ENCODE data around the gene DRG2.

Gene DRG2

GRCh38 chr17:18141210-18141803 lies 53.6 kb downstream of the DRG2 start:
- Histone ChIP-seq H4K20me1 (ENCODE audit: insufficient read depth, low read length) (0 out of 2 replicates have a peak, but pooled peaks cover 4% of the 10 kb centered on the region), H3K4me3 (ENCODE audit: low read depth in 1 of 2, low read length in 2 of 2) (no peak overlapping the region), H3K27ac (ENCODE audit: low read length) (no peak overlapping the region), H3K79me2 (ENCODE audit: insufficient read depth, low read length) (no peaks in the 10 kb centered on the region), H2AFZ (ENCODE audit: low read depth, low read length) (no peak overlapping the region), H3K9ac (ENCODE audit: low read depth, low read length) (no peak overlapping the region), H3K4me2 (ENCODE audit: insufficient read depth, low read length) (no peak overlapping the region), H3K36me3 (ENCODE audit: insufficient read depth, low read length) (no peaks in the 10 kb centered on the region), H3K27me3 (ENCODE audit: insufficient read depth, low read length, poor library complexity) (no peaks in the 10 kb centered on the region), H3K9me3 (ENCODE audit: insufficient read depth, low read length, severe bottlenecking) (no peaks in the 10 kb centered on the region), H3K4me1 (ENCODE audit: insufficient read depth, low read length) (no peaks in the 10 kb centered on the region)
- ATAC-seq (ENCODE audit: insufficient read depth, low read depth) = peak; percentile 68; the same call in 2 of the 3 replicates
- peak; percentile 20 for DNase-seq
- TF ChIP-seq EZH2 (IDR thresholded peaks at IDR 0.05; ENCODE audit: borderline replicate concordance, low read depth, low read length, severe bottlenecking) (no peak), CTCF (IDR thresholded peaks at IDR 0.05; ENCODE audit: borderline replicate concordance, extremely low read depth, low read length, poor library complexity, severe bottlenecking) (peak; percentile 71)

GRCh38 chr17:18142417-18142816 lies 54.7 kb downstream of the DRG2 start:
- no peaks in the 10 kb centered on the region for H3K36me3 ChIP-seq (ENCODE audit: insufficient read depth, low read length)
- H3K27ac ChIP-seq (ENCODE audit: low read length) = no peak overlapping the region
- H2AFZ ChIP-seq (ENCODE audit: low read depth, low read length) = no peak overlapping the region
- DNase-seq = no peak
- no peak overlapping the region for H3K4me2 ChIP-seq (ENCODE audit: insufficient read depth, low read length)
- 0 out of 2 replicates have a peak, but pooled peaks cover 4% of the 10 kb centered on the region for H4K20me1 ChIP-seq (ENCODE audit: insufficient read depth, low read length)
- ATAC-seq (ENCODE audit: insufficient read depth, low read depth) = no peak
- no peaks in the 10 kb centered on the region for H3K79me2 ChIP-seq (ENCODE audit: insufficient read depth, low read length)
- TF ChIP-seq CTCF (IDR thresholded peaks at IDR 0.05; ENCODE audit: borderline replicate concordance, extremely low read depth, low read length, poor library complexity, severe bottlenecking) (no peak), EZH2 (IDR thresholded peaks at IDR 0.05; ENCODE audit: borderline replicate concordance, low read depth, low read length, severe bottlenecking) (no peak)
- no peak overlapping the region for H3K4me3 ChIP-seq (ENCODE audit: low read depth in 1 of 2, low read length in 2 of 2)
- no peaks in the 10 kb centered on the region for H3K9me3 ChIP-seq (ENCODE audit: insufficient read depth, low read length, severe bottlenecking)
- H3K27me3 ChIP-seq (ENCODE audit: insufficient read depth, low read length, poor library complexity) = no peaks in the 10 kb centered on the region
- no peaks in the 10 kb centered on the region for H3K4me1 ChIP-seq (ENCODE audit: insufficient read depth, low read length)
- H3K9ac ChIP-seq (ENCODE audit: low read depth, low read length) = no peak overlapping the region

- DNase-seq = no peak
- TF ChIP-seq EZH2 (IDR thresholded peaks at IDR 0.05; ENCODE audit: borderline replicate concordance, low read depth, low read length, severe bottlenecking) = no peak
- peak; percentile 57 for TF ChIP-seq CTCF (IDR thresholded peaks at IDR 0.05; ENCODE audit: borderline replicate concordance, extremely low read depth, low read length, poor library complexity, severe bottlenecking)
- H3K4me3 ChIP-seq (ENCODE audit: low read depth in 1 of 2, low read length in 2 of 2) = no peak overlapping the region
These were observed 55.5 kb downstream of the DRG2 start for GRCh38 chr17:18143044-18143936.

More at GRCh38 chr17:18143044-18143936, 55.5 kb downstream of the DRG2 start:
- no peak for ATAC-seq (ENCODE audit: insufficient read depth, low read depth)
- H3K36me3 ChIP-seq (ENCODE audit: insufficient read depth, low read length) = no peaks in the 10 kb centered on the region
- H3K4me1 ChIP-seq (ENCODE audit: insufficient read depth, low read length) = no peaks in the 10 kb centered on the region
- no peak overlapping the region for H3K9ac ChIP-seq (ENCODE audit: low read depth, low read length)
- H3K9me3 ChIP-seq (ENCODE audit: insufficient read depth, low read length, severe bottlenecking) = no peaks in the 10 kb centered on the region
- no peak overlapping the region for H2AFZ ChIP-seq (ENCODE audit: low read depth, low read length)
- no peaks in the 10 kb centered on the region for H3K27me3 ChIP-seq (ENCODE audit: insufficient read depth, low read length, poor library complexity)
- no peaks in the 10 kb centered on the region for H3K79me2 ChIP-seq (ENCODE audit: insufficient read depth, low read length)
- no peak overlapping the region for H3K27ac ChIP-seq (ENCODE audit: low read length)
- H4K20me1 ChIP-seq (ENCODE audit: insufficient read depth, low read length) = 0 out of 2 replicates have a peak, but pooled peaks cover 4% of the 10 kb centered on the region
- no peak overlapping the region for H3K4me2 ChIP-seq (ENCODE audit: insufficient read depth, low read length)
